SJCRH30 (cell line): Measurements from ENCODE around the gene TUBB6. TPM values are rescaled to one million over a fixed set of nuclear protein-coding genes. Genes with fewer than 3 reads are reported as not detected.

Experiments
- DNase-seq, 2 experiments: peaks; one replicate each; pipeline ENCODE4 v3.0.0-alpha.2; 2015 to 2020
- H3K27ac ChIP-seq: fragments of 250-450 bp; sonication (Bioruptor Pico); 2 replicates; pipeline ENCODE4 v1.5.1; 2020; ENCODE audit warnings: mild to moderate bottlenecking, moderate library complexity
- H3K27me3 ChIP-seq: fragments of 250-450 bp; sonication (Bioruptor Pico); 2 replicates; pipeline ENCODE4 v1.5.1; 2020; ENCODE audit warnings: mild to moderate bottlenecking, moderate library complexity
- H3K36me3 ChIP-seq: fragments of 250-450 bp; sonication (Bioruptor Pico); 2 replicates; pipeline ENCODE4 v1.5.1; 2020; ENCODE audit warnings: mild to moderate bottlenecking, moderate library complexity
- H3K4me1 ChIP-seq: fragments of 250-450 bp; sonication (Bioruptor Pico); 2 replicates; pipeline ENCODE4 v1.5.1; 2020; ENCODE audit warnings: mild to moderate bottlenecking, moderate library complexity
- H3K4me3 ChIP-seq: fragments of 250-450 bp; sonication (Bioruptor Pico); 2 replicates; pipeline ENCODE4 v1.5.1; 2020; ENCODE audit warnings: mild to moderate bottlenecking, moderate library complexity
- H3K9me3 ChIP-seq: fragments of 250-450 bp; sonication (Bioruptor Pico); replicated peaks from 2 replicates; pipeline ENCODE4 v1.5.1; 2020; ENCODE audit warnings: mild to moderate bottlenecking, moderate library complexity
- total RNA-seq: library from RNA; depleted of rRNA; stranded (reverse); fragments of >200 nt; shearing (Covaris generic); gene quantifications from 2 replicates; pipeline ENCODE4 v1.2.3, GENCODE V29; 2014; rRNA removed

TUBB6 gene
- total RNA-seq, 1 experiment from 2014 or later, result 127 TPM

DNA sequence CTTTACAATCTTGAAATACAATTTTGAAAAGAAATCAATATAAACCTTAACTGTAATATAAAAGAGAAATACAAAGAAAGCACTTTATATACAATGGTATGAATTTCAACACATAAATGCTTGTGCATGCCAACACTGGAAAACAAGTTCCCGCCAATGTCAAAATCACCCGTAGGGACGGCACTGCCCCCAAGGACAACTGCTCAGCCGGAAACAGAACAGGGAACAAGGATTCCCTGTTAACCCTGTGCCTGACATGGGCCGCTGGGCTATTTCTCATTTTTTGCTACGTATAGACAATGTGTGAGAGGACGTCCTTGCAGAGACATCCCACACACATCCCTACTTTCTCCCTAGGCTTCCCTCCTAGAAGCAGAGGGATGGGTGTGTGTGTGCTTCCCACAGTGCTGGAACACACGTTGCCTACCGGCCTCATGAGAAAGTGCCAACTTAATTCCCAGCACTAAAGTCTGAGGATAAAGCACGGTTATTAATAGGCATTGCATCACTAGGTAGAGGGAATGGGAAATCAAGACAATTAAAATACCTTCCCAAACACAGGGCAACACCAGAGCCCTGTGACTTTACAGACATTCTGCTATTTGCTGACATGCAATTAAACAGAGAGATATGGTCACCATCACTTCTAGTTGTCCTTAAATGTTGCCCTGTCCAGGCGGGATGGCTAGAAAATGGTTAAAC is 54.6 kb downstream of the TUBB6 start:
- Histone ChIP-seq H3K36me3 (peaks cover 16% of the 10 kb centered on the region), H3K27me3 (no peaks in the 10 kb centered on the region), H3K4me1 (no peaks in the 10 kb centered on the region), H3K27ac (no peak overlapping the region), H3K4me3 (no peak overlapping the region), H3K9me3 (no peaks in the 10 kb centered on the region)
- no peak for DNase-seq

GRCh38 chr18:12366379-12366778 is 58.3 kb downstream of the TUBB6 start:
- Histone ChIP-seq H3K36me3 (peaks cover 10% of the 10 kb centered on the region), H3K4me1 (no peaks in the 10 kb centered on the region)
- no peak for DNase-seq

DNA sequence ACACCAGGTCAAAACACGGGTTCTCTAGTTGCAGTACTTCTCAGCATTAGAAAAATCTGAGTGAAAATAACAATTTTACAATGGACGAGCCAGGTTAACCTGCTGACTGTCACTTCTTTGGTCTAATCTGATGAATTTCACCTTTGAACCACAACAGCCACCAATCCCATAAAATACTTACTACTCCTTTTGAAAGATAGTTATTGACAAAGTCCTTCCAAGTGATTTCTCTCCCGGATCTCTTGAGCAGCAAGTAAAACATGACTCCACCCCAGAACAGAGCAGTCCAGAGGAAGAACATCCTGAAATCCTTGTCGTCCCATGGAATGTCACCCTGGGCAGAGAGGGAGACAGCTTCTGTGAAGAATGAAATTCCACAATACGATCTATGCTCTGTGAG is 58.7 kb downstream of the TUBB6 start:
- Histone ChIP-seq H3K9me3 (no peaks in the 10 kb centered on the region), H3K4me1 (no peaks in the 10 kb centered on the region), H3K4me3 (no peak overlapping the region), H3K36me3 (peaks cover 10% of the 10 kb centered on the region), H3K27me3 (no peaks in the 10 kb centered on the region), H3K27ac (no peak overlapping the region)
- DNase-seq, result no peak

More at GRCh38 chr18:12366379-12366778, 58.3 kb downstream of the TUBB6 start:
- Histone ChIP-seq H3K9me3 (no peaks in the 10 kb centered on the region), H3K4me3 (no peak overlapping the region), H3K27ac (no peak overlapping the region), H3K27me3 (no peaks in the 10 kb centered on the region)

- DNase-seq, result no peak
- Histone ChIP-seq H3K4me1 (peaks cover 3% of the 10 kb centered on the region; the same call in 1 of the 2 replicates), H3K9me3 (no peaks in the 10 kb centered on the region), H3K27me3 (no peaks in the 10 kb centered on the region), H3K36me3 (peaks cover 10% of the 10 kb centered on the region), H3K4me3 (no peak overlapping the region), H3K27ac (no peak overlapping the region)
These were observed 61.2 kb downstream of the TUBB6 start for GRCh38 chr18:12369211-12369610.

GRCh38 chr18:12371590-12371989 is 63.5 kb downstream of the TUBB6 start:
- no peaks in the 10 kb centered on the region for H3K27me3 ChIP-seq
- H3K4me1 ChIP-seq, result peaks cover 3% of the 10 kb centered on the region; the same call in 1 of the 2 replicates
- H3K4me3 ChIP-seq, result no peak overlapping the region
- H3K36me3 ChIP-seq, result peaks cover 6% of the 10 kb centered on the region
- no peak overlapping the region for H3K27ac ChIP-seq
- no peaks in the 10 kb centered on the region for H3K9me3 ChIP-seq
- DNase-seq, result no peak

DNA sequence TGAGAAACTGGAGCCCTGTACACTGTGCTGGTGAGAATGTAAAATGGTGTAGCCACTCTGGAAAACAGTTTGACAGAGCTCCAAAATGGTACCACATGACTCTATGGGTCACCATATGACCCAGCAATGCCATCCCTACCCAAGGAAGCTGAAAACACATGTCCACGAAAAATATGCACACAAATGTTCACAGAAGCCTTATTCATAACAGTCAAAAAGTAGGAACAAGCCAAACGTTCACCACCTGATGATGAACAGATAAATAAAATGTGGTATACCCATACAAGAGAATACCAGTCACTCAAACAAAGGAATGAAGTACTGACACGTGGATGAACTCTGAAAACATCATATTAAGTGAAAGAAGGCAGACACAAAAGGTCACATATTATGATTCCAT is 64.4 kb downstream of the TUBB6 start:
- Histone ChIP-seq H3K4me3 (no peak overlapping the region), H3K36me3 (peaks cover 4% of the 10 kb centered on the region; the same call in 1 of the 2 replicates), H3K27me3 (no peaks in the 10 kb centered on the region), H3K9me3 (no peaks in the 10 kb centered on the region), H3K27ac (no peak overlapping the region), H3K4me1 (peaks cover 3% of the 10 kb centered on the region; the same call in 1 of the 2 replicates)
- DNase-seq, result no peak

GRCh38 chr18:12373116-12373770 is 65.2 kb downstream of the TUBB6 start:
- Histone ChIP-seq H3K36me3 (peaks cover 4% of the 10 kb centered on the region; the same call in 1 of the 2 replicates), H3K4me1 (peaks cover 3% of the 10 kb centered on the region; the same call in 1 of the 2 replicates), H3K9me3 (no peaks in the 10 kb centered on the region), H3K27me3 (no peaks in the 10 kb centered on the region), H3K4me3 (no peak overlapping the region), H3K27ac (no peak overlapping the region)
- no peak for DNase-seq

DNA sequence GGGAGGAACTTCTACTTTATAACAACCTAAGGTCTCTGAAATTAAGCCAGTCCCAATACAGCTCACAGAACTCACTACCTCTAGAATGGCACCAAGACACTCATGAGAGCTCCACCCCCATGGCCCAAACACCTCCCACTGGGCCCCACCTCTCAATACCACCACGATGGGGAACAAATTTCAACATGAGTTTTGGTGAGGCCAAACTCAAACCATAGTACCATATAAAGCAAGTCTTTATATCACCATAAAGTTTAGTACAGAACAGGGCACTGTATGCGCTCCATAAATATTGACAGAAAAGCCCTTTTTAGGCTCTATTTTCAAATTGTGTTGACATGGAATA is 65.7 kb downstream of the TUBB6 start:
- no peak overlapping the region for H3K4me3 ChIP-seq
- peaks cover 3% of the 10 kb centered on the region; the same call in 1 of the 2 replicates for H3K4me1 ChIP-seq
- no peaks in the 10 kb centered on the region for H3K9me3 ChIP-seq
- H3K27me3 ChIP-seq, result no peaks in the 10 kb centered on the region
- H3K36me3 ChIP-seq, result no peaks in the 10 kb centered on the region; the same call in 1 of the 2 replicates
- no peak overlapping the region for H3K27ac ChIP-seq
- DNase-seq, result no peak

DNA sequence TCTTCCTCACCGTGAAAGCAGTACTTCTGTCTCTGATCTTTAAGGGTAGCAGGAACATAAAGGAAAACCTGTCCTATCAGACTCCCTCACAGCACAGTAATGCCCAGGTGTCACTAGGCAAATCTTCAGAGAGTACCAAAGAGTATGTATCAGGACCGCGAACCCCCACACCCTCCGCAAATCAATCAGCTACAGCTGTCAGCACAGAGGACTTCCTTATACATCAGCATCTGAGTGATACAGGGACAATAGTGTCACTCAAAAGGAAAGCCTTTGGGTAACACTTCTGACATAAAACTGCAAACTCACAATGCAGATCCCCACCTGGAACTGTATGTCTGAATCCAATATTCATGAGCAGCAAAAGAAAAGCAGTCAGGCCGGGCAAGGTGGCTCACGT is 66.4 kb downstream of the TUBB6 start:
- peaks cover 3% of the 10 kb centered on the region; the same call in 1 of the 2 replicates for H3K4me1 ChIP-seq
- no peak overlapping the region for H3K27ac ChIP-seq
- H3K4me3 ChIP-seq, result no peak overlapping the region
- no peaks in the 10 kb centered on the region for H3K27me3 ChIP-seq
- no peaks in the 10 kb centered on the region for H3K9me3 ChIP-seq
- DNase-seq, result no peak
- no peaks in the 10 kb centered on the region for H3K36me3 ChIP-seq

Other genes with a start within 250 kb of the TUBB6 start
- not detected in 2 replicates for gene ANKRD62, start 214.4 kb upstream of the TUBB6 start, total RNA-seq
- gene CIDEA, start 53.9 kb upstream of the TUBB6 start, total RNA-seq, result not detected in 2 replicates
- 41.0 and 42.3 TPM in 2 replicates for gene AFG3L2, start 69.0 kb downstream of the TUBB6 start, total RNA-seq
- gene PRELID3A, start 99.7 kb downstream of the TUBB6 start, total RNA-seq, result 1.4 and 2.1 TPM in 2 replicates